Vagina (tissue), 2 donors: ENCODE measurements around the gene AMPD1.

Source experiments
- CTCF ChIP-seq, 3 experiments: fragments of 450-650 bp in 2 of 3; fragments of 200-600 bp in 1 of 3; sonication (generic) in 1 of 3; IDR thresholded peaks; one replicate each; pipeline ENCODE4 v1.5.1; 2017 to 2019; ENCODE audit warnings: antibody characterized with exemption in 3 of 3, mild to moderate bottlenecking in 2 of 3, moderate library complexity in 2 of 3
- POLR2A ChIP-seq, 2 donors: fragments of 450-650 bp; IDR thresholded peaks; one replicate each; pipeline ENCODE4 v1.6.1; 2017; ENCODE audit warnings: antibody characterized with exemption in 2 of 2, mild to moderate bottlenecking in 2 of 2, moderate library complexity in 2 of 2
- POLR2AphosphoS5 ChIP-seq, 2 donors: sonication (generic); formaldehyde crosslinking; IDR thresholded peaks; one replicate each; pipeline ENCODE4 v1.9.0; 2017; ENCODE audit warnings: antibody characterized with exemption in 2 of 2, mild to moderate bottlenecking in 2 of 2, low read depth in 1 of 2; ENCODE audit not compliant: insufficient read depth in 1 of 2

- TF ChIP-seq CTCF (IDR thresholded peaks at IDR 0.05) (no peak), POLR2A (IDR thresholded peaks at IDR 0.05) (no peak), POLR2AphosphoS5 (IDR thresholded peaks at IDR 0.05; ENCODE audit: insufficient read depth in 1 of 2, low read depth in 1 of 2) (no peak)
These were observed 40.1 kb upstream of the AMPD1 start for GRCh38 chr1:114735479-114735878.
